HL-60 (cell line): ENCODE results near the gene HEXIM1. TPM values are rescaled to one million over a fixed set of nuclear protein-coding genes. Genes with fewer than 3 reads are reported as not detected.
A peak's percentile ranks its signal among the peaks of the same experiment; 100 is the strongest.

Experiments used
- DNase-seq, 2 experiments: peaks; one replicate each; pipeline ENCODE4 v3.0.0-alpha.2; 2010 to 2020; ENCODE audit warnings: low read depth in 1 of 2, low spot score in 1 of 2
- H3K27ac ChIP-seq: fragments of 250-450 bp; sonication (Bioruptor Pico); replicated peaks from 2 replicates; pipeline ENCODE4 v1.5.1; 2020; ENCODE audit warnings: mild to moderate bottlenecking, moderate library complexity
- H3K27me3 ChIP-seq: fragments of 250-450 bp; sonication (Bioruptor Pico); 2 replicates; pipeline ENCODE4 v1.5.1; 2021; ENCODE audit warnings: mild to moderate bottlenecking, moderate library complexity; ENCODE audit not compliant: insufficient read depth, poor library complexity, severe bottlenecking
- H3K4me3 ChIP-seq: replicated peaks from 2 replicates; pipeline ENCODE4 v1.5.1; 2011; ENCODE audit warnings: mild to moderate bottlenecking, control low read depth, low read length; ENCODE audit not compliant: insufficient read depth
- CTCF ChIP-seq: IDR thresholded peaks from one replicate; pipeline ENCODE4 v1.5.1; 2011; ENCODE audit warnings: low read length, control low read depth, inconsistent platforms; ENCODE audit not compliant: insufficient read depth
- GABPA ChIP-seq: IDR thresholded peaks from 2 replicates; pipeline ENCODE4 v1.6.1; 2012; ENCODE audit warnings: low read depth
- POLR2AphosphoS5 ChIP-seq: IDR thresholded peaks from 2 replicates; pipeline ENCODE4 v1.6.1; 2012; ENCODE audit warnings: low read depth
- REST ChIP-seq: IDR thresholded peaks from 2 replicates; pipeline ENCODE4 v1.6.1; 2012; ENCODE audit warnings: low read depth; ENCODE audit not compliant: insufficient replicate concordance
- SPI1 ChIP-seq: IDR thresholded peaks from 2 replicates; pipeline ENCODE4 v1.6.1; 2012; ENCODE audit warnings: low read depth, mild to moderate bottlenecking, borderline replicate concordance
- microRNA-seq: library from miRNA; unstranded; fragments of <30 nt; microRNA quantifications from one replicate; pipeline ENCODE4, GENCODE V29; 2018

The HEXIM1 gene

GRCh38 chr17:45201457-45201856 lies 53.2 kb downstream of the HEXIM1 start:
- Histone ChIP-seq H3K27ac (peak overlapping the region; percentile 44), H3K4me3 (no peak overlapping the region), H3K27me3 (no peaks in the 10 kb centered on the region)
- TF ChIP-seq REST (no peak), SPI1 (no peak), GABPA (no peak), POLR2AphosphoS5 (no peak), CTCF (no peak)
- no peak for DNase-seq

Small RNA genes within 50 kb of the gene (microRNA-seq; reads per million reads assigned to microRNA genes)
- gene MIR6784: not detected
